ENCODE data around the gene SZRD1. TPM values are rescaled to one million over a fixed set of nuclear protein-coding genes. Genes with fewer than 3 reads are reported as not detected.

The SZRD1 gene
- total and polyA plus RNA-seq, 2 of the 4 experiments (the other 2 are of a cell fraction): 119 to 149 TPM

GRCh38 chr1:16387201-16388188, 20.5 kb downstream of the SZRD1 start (continued):
- TF ChIP-seq CTCF (conservative IDR thresholded peaks at IDR 0.05; ENCODE audit: low read depth, low read length) (no peak), RAD21 (IDR thresholded peaks at IDR 0.05; ENCODE audit: low read length) (no peak)

GRCh38 chr1:16391411-16391810, 24.4 kb downstream of the SZRD1 start:
- DNase-seq: no peak
- no TSS peak for BruUV-seq (replicated peaks)
- TF ChIP-seq ELK1 (IDR thresholded peaks at IDR 0.05; ENCODE audit: borderline replicate concordance, low read depth, low read length) (no peak), CEBPB (IDR thresholded peaks at IDR 0.05; ENCODE audit: low read depth, low read length) (no peak), RCOR1 (IDR thresholded peaks at IDR 0.05; ENCODE audit: insufficient replicate concordance, low read length) (no peak), USF2 (IDR thresholded peaks at IDR 0.05; ENCODE audit: low read depth, low read length) (no peak), FOS (IDR thresholded peaks at IDR 0.05; ENCODE audit: low read depth, low read length) (no peak), RAD21 (IDR thresholded peaks at IDR 0.05; ENCODE audit: low read length) (no peak), NFE2L2 (IDR thresholded peaks at IDR 0.05; ENCODE audit: low read depth, low read length) (no peak), MAFK (IDR thresholded peaks at IDR 0.05; ENCODE audit: low read depth, low read length) (no peak), POLR2A (IDR thresholded peaks at IDR 0.05; ENCODE audit: low read depth, low read length) (no peak), MXI1 (IDR thresholded peaks at IDR 0.05; ENCODE audit: borderline replicate concordance, low read depth, low read length) (no peak), MAZ (IDR thresholded peaks at IDR 0.05; ENCODE audit: borderline replicate concordance, low read depth, low read length) (no peak)
- dilution Hi-C loops (cut with HindIII; ENCODE audit: low sequenced_read_pairs, unreplicated experiment): no loop called here
- 40% methylated on average over 1 of the region's 3 CpGs; no CpG with 5 or more reads in 1 of the 2 experiments for WGBS, 2 experiments (ENCODE audit: extremely low coverage in 2 of 2, insufficient read length in 1 of 2)
- Histone ChIP-seq H3K9me1 (ENCODE audit: insufficient read depth, low read length) (peaks cover 38% of the 10 kb centered on the region), H2BK120ac (ENCODE audit: low read depth, low read length) (no peak overlapping the region), H3K23ac (ENCODE audit: low read depth, low read length) (no peak overlapping the region), H3K18ac (ENCODE audit: low read depth, low read length) (no peak overlapping the region), H3K27ac (ENCODE audit: insufficient read depth, low read length) (no peak overlapping the region), H4K8ac (ENCODE audit: low read depth in 2 of 2, low read length in 2 of 2) (no peak overlapping the region), H3K4me1 (ENCODE audit: control insufficient read depth, insufficient read depth, low read length) (peaks cover 23% of the 10 kb centered on the region), H4K20me1 (ENCODE audit: insufficient read depth, low read length) (peaks cover 63% of the 10 kb centered on the region), H4K5ac (ENCODE audit: low read depth, low read length) (no peak overlapping the region), H3K4ac (ENCODE audit: low read depth, low read length) (no peak overlapping the region), H2AK5ac (ENCODE audit: low read depth, low read length) (no peak overlapping the region; the same call in 1 of the 2 replicates), H3K56ac (ENCODE audit: extremely low read depth, insufficient read depth, low read length) (no peak overlapping the region), H3K9ac (ENCODE audit: low read depth, low read length) (no peak overlapping the region), H3K9me3 (ENCODE audit: control insufficient read depth, insufficient read depth, low read length) (no peaks in the 10 kb centered on the region), H2BK15ac (ENCODE audit: low read depth, low read length) (no peak overlapping the region), H3K79me1 (ENCODE audit: low read depth in 1 of 2, low read length in 2 of 2) (peaks cover 24 to 83% of the 10 kb centered on the region in 2 experiments; a peak in 3 of 4 replicates), H3K4me3 (ENCODE audit: insufficient read depth, low read depth, low read length) (no peak overlapping the region), H2AK9ac (replicated peaks; ENCODE audit: low read depth, low read length, poor library complexity) (no peak overlapping the region), H2AFZ (replicated peaks; ENCODE audit: low read length, poor library complexity) (no peak overlapping the region), H2BK20ac (ENCODE audit: low read depth, low read length) (no peak overlapping the region), H3K4me2 (ENCODE audit: low read depth, low read length) (no peak overlapping the region), H2BK5ac (ENCODE audit: low read depth, low read length, poor library complexity, severe bottlenecking) (no peak overlapping the region), H3K14ac (replicated peaks; ENCODE audit: low read depth, low read length) (peak overlapping the region; percentile 8; the same call in 1 of the 2 replicates), H3K27me3 (ENCODE audit: control insufficient read depth, insufficient read depth, low read length) (no peaks in the 10 kb centered on the region), H4K91ac (ENCODE audit: insufficient read depth, low read depth, low read length) (no peak overlapping the region), H3K36me3 (ENCODE audit: control insufficient read depth, insufficient read depth, low read length) (peaks cover 21% of the 10 kb centered on the region)
- ChIA-PET POLR2A (ENCODE audit: unreplicated experiment) (no interaction called here), CTCF (no interaction called here)
- ATAC-seq (ENCODE audit: low read depth): no peak
- intact Hi-C loops (cut with micrococcal nuclease): no loop called here
- in situ Hi-C loops (cut with MboI; ENCODE audit: low sequenced_read_pairs): no loop called here

Data from IMR-90 (cell line).